ENCODE measurements around the gene PCMT1.
A peak's percentile ranks its signal among the peaks of the same experiment; 100 is the strongest.

Gene PCMT1

DNA sequence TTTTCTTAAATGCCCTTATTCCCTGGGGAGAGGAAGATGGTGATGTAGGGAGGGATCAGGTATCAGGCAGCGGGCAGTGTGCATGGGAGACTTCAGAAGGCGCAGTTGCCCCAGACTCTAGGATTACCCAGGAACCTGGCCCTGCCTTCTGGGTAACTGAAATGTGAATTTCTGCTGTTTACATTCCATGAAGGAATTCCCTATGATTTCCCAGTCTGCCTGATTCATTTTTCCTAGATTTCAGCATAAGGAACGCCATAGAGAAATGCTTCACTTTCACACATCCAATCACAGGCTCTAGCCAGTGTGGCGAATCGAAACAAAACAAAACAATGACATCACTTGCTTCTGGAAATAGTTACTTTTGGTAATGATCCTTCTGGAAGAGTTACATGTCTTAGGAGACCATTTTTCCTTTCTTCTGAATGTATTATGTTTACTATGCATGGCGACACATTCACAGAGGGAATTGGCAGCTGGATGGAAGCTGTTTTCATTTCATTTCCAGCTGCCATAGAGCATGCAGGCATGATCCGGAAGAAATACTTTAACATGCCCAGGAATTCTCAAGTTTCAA, 81.3 kb downstream of the PCMT1 start:
- no peak for TF ChIP-seq GATA2 (IDR thresholded peaks at IDR 0.05; ENCODE audit: low read depth, low read length)
- no peak for TF ChIP-seq GATA3 (IDR thresholded peaks at IDR 0.05; ENCODE audit: low read depth, low read length)

DNA sequence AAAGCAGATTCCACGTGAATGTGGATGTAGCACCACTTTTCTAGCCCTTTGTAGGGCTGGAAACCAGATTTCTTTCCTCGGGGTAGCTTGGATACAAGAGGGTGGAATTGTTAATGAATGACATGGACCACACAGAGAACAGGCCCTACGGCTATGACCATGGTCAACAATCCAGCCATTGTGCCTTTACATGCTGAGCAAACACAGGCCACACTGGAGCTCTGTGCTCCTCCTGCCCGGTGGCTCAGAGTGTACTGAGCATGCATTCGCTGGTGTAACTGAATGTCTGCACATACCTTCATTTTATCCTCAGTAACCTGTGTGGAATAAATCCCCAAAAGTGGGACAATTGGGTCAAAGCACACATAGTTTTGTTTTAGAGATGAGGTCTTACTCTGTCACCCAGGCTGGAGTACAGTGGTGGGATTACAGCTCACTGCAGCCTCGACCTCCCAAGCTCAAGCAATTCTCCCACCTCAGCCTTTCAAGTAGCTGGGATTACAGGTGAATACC, 81.8 kb downstream of the PCMT1 start:
- TF ChIP-seq GATA3 (IDR thresholded peaks at IDR 0.05; ENCODE audit: low read depth, low read length) (no peak), GATA2 (IDR thresholded peaks at IDR 0.05; ENCODE audit: low read depth, low read length) (no peak)

DNA sequence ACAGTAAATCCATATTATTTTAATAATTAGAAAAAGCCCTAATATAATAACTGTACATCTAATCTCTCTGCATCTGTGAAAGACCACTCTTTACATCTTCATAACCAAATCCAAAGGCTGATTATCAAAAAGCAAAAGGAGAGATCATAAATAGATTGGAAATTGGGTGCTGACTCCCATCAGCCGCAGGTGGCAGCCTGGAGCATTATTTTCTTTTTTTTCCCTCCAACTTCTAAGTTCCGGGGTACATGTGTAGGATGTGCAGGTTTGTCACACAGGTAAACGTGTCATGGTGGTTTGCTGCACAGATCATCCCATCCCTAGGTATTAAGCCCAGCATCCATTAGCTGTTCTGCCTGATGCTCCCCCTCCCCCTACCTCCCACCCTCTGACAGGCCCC, 84.1 kb downstream of the PCMT1 start:
- TF ChIP-seq GATA2 (IDR thresholded peaks at IDR 0.05; ENCODE audit: low read depth, low read length) (no peak), GATA3 (IDR thresholded peaks at IDR 0.05; ENCODE audit: low read depth, low read length) (no peak)

DNA sequence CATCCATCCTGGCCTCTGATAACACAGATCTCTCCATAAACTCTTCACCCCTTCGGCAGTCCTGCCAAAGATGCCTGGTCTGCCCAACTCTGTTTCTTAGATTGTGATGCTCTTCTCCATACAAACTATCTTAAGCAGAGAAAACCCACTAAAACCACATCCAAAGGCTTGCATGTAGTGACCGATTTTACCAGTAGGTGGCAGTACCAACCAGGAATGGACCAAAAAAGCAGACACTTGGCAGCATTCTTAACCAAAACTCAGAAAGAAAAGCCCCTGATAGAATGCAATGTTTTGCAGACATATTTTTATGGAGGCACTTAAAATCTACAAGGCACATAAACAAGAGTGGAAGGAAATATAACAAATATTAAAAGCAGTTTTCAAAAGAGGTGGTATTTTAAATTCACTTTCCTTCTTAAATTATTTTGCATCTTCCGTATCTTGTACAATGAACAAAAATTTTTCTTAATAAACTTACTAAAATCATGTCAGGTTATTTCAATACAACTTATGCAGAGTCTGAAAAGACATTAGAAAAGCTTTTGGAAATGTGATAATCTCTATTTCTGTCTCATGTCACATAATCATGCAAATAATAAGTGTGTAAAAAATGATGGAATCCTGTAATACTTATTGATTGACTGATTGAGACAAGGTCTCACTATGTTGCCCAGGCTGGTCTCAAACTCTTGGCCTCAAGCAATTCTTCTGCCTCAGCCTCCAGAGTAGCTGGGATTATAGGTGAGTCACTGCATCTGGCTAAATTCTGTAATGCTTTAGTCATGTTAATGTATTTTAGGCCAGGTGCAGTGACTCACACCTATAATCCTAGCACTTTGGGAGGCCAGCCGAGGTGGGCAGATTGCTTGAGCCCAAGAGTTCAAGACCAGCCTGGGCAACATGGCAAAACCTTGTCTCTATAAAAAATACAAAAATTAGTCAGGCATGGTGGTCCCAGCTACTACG, 85.3 kb downstream of the PCMT1 start:
- TF ChIP-seq GATA2 (IDR thresholded peaks at IDR 0.05; ENCODE audit: low read depth, low read length) = no peak
- no peak for TF ChIP-seq GATA3 (IDR thresholded peaks at IDR 0.05; ENCODE audit: low read depth, low read length)

DNA sequence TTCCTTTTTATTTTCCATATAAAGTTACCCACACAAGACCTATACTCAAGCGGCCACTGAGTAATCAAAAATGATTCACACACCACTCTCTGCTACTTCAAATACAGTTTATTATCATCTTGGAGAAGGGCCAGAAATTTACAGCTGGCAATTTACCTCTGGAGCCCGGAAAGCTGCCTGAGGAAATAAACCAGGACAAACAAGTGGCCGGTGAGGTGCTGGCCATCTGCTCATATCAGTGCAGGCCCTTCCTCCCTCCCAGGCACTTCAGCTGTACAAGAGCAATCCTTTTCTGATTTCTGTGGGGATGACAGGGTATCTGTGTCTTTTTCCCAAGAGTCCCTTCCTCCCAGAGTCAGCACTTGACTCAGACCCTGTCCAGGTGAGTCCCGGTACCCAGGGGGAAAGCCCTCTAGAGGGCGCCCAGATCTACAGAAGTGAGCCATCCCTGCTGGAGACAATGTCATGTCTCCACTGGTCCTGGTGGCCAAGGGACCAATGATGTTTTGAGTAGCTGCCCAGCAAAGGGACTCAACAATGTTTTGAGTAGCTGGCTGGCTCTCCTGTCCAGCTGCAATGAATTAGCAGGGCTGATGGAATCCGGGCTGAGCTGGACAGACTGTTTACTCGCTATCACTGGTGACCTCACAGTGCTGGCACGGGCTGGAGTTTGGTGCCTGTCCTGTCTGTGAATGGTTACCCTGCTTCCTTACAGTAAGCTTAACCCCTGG, 91.0 kb downstream of the PCMT1 start:
- peak; percentile 29; the same call in 1 of the 2 replicates for TF ChIP-seq GATA2 (IDR thresholded peaks at IDR 0.05; ENCODE audit: low read depth, low read length)
- no peak for TF ChIP-seq GATA3 (IDR thresholded peaks at IDR 0.05; ENCODE audit: low read depth, low read length)

DNA sequence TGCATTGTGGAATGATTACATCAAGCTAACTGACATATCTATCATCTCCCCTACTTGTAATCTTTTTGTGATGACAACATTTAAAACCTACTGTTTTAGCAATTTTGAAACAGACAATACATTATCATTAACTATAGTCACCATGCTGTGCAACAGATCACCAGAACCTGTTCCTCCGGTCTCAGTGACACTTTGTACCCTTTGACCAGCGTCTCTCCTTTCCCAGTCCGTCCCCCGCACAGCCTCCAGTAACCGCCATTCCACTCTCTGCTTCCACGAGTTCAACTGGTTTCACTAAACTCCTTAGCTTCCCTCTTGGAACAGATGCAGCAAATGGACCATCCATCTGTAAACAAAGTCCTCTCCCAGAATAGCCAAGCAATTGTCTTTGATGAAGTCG, 92.8 kb downstream of the PCMT1 start:
- no peak for TF ChIP-seq GATA3 (IDR thresholded peaks at IDR 0.05; ENCODE audit: low read depth, low read length)
- TF ChIP-seq GATA2 (IDR thresholded peaks at IDR 0.05; ENCODE audit: low read depth, low read length) = no peak

DNA sequence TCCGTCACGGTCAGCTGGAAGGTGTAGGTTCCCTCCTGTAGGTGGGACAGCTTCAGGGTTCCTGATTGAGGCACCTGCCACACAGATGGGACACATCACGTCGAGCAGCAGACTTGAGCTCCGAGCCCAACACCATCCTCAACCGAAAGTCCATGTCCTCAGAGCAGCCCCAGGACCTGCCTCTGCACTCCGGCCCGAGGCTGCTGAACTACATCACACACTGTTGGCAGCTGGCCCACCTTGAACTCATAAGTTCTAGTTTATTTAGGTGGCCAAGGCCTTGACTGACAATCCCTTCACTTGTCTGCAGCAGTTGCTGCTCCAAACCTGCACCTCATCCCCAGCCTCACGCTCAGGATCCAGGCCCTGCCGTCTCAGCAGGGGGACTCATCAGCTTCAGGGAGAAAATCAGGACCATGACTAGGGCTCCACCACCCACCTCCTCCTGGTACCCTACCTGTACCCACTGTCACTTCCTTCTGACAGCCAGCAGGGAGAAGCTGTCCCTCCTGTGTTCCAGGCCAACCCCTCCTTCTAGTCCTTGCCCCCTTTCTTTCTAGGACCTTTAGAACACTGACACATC, 93.6 kb downstream of the PCMT1 start:
- TF ChIP-seq GATA2 (IDR thresholded peaks at IDR 0.05; ENCODE audit: low read depth, low read length) (no peak), GATA3 (IDR thresholded peaks at IDR 0.05; ENCODE audit: low read depth, low read length) (no peak)

DNA sequence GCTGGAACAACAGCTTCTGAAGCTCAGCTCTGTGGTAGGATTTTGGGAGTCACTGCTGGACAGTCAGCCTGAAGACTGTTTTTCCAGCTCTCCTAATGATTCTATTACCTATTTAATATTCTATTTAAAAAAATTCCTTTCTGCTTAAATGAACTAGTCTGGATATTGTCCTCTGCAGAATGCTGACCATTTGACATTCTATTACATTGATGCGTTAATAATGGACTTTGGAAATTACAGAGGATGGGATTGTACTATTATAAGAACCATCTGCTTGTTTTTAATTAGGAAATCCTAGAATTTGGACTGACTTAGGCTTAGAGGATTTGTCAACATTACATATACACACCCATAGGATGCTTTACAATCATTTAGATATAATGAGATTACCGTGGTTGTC, 94.9 kb downstream of the PCMT1 start:
- TF ChIP-seq GATA3 (IDR thresholded peaks at IDR 0.05; ENCODE audit: low read depth, low read length) = no peak
- no peak for TF ChIP-seq GATA2 (IDR thresholded peaks at IDR 0.05; ENCODE audit: low read depth, low read length)

DNA sequence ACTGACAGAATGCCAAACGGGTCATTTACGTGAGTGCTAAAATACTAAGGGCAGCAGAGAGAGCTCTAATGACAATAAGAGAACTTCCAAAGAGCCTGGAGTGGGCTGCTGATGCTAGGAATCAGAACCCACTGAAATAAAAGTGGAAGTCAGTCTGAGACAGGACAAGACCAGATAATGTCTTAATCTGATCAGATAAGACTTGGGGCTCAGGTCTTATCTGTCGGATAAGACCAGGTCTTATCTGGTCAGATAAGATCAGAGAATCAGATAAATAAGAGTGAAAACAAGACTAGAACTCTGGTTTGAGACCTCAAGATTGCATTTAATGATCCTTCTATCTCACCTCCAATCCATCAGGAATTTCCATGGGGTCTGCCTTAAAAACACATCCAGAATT, 96.0 kb downstream of the PCMT1 start:
- peak; percentile 44; the same call in 1 of the 2 replicates for TF ChIP-seq GATA3 (IDR thresholded peaks at IDR 0.05; ENCODE audit: low read depth, low read length)
- peak; percentile 49; the same call in 1 of the 2 replicates for TF ChIP-seq GATA2 (IDR thresholded peaks at IDR 0.05; ENCODE audit: low read depth, low read length)

DNA sequence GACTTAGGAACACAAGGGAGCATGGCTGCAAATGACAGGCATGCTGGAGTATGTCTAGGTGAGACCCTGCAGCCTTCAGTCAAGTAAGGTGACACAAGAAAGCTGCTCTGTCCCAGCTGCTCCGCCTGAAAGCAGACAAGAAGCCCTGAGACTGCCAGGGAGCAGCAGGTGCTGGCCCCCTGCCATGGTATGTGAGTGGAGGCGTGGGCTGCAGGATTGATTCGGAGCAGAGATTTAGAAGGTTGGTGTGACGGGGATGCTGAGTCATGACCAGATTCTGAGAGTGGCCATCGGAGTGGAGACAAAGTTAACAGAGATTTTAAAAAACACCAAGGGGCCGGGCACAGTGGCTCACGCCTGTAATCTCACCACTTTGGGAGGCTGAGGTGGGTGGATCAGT, 96.8 kb downstream of the PCMT1 start:
- TF ChIP-seq GATA3 (IDR thresholded peaks at IDR 0.05; ENCODE audit: low read depth, low read length) (no peak), GATA2 (IDR thresholded peaks at IDR 0.05; ENCODE audit: low read depth, low read length) (no peak)

DNA sequence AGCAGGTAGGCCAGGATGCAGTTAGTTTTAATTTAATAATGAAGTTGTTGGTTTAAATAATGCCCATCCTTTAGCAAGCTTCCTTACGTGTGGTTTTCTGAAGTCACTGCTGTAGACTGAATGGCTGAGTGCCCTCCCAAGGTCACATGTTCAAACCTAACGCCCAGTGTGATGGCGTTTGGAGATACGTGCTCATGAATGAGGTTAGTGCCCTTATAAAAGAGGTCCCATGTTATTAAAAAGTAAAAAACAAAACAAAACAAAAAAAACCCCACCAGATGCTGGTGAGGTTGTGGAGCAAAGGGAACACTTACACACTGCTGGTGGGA, 98.4 kb downstream of the PCMT1 start:
- TF ChIP-seq GATA2 (IDR thresholded peaks at IDR 0.05; ENCODE audit: low read depth, low read length) = no peak
- TF ChIP-seq GATA3 (IDR thresholded peaks at IDR 0.05; ENCODE audit: low read depth, low read length) = no peak

DNA sequence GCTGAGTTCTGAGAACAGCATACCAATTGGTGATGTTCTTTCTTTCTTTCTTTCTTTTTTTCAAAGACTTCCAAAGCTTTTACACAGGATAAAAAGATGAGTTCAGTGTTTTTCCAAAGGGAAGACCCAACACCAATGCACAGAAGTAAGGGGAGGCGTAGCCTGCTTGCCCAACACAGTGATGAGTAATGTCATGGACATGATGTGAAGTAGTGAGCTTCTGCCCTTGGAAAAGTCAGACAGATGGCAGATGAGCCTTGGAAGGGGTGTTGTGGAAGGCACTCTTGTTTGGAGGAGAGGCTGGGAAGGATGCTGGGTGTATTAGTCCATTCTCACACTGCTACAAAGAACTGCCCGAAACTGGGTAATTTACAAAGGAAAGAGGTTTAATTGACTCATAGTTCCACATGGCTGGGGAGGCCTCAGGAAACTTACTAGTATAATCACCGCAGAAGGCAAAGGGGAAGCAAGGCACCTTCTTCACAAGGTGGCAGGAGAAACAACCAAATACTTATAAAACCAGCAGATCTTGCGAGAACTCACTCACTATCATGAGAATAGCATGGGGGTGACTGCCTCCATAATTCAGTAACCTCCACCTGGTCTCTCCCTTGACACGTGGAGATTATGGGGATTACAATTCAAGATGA, 102.0 kb downstream of the PCMT1 start:
- no peak for TF ChIP-seq GATA3 (IDR thresholded peaks at IDR 0.05; ENCODE audit: low read depth, low read length)
- no peak for TF ChIP-seq GATA2 (IDR thresholded peaks at IDR 0.05; ENCODE audit: low read depth, low read length)

DNA sequence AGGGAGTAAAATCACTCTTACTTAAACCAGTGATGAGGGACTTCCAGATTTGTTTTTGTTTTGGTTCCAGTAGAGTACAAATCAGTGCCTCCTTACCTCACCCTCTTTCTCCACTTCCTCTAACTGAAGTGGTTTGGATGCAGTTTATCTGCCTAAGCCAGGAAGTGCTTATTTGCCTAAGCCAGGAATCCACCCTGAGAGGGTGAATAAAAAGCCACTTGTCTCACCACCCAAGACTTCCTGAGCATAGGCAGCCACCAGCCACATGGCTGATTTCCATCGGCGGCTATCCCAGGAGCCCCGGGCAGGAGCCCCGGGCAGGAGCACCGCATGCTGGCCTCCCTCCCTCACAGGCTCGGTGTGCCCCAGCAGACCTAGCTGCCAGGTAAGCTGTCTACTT, 102.6 kb downstream of the PCMT1 start:
- no peak for TF ChIP-seq GATA3 (IDR thresholded peaks at IDR 0.05; ENCODE audit: low read depth, low read length)
- TF ChIP-seq GATA2 (IDR thresholded peaks at IDR 0.05; ENCODE audit: low read depth, low read length) = no peak

Measured in SH-SY5Y (cell line).